NOMO-1 (cell line): ENCODE results near the gene LRRC28.

ENCODE experiments used
- DNase-seq, 2 experiments: peaks; one replicate each; lab custom pipeline; 2025; ENCODE audit not compliant: unreplicated experiment in 2 of 2; lab: John Stamatoyannopoulos, UW

LRRC28 gene

DNA sequence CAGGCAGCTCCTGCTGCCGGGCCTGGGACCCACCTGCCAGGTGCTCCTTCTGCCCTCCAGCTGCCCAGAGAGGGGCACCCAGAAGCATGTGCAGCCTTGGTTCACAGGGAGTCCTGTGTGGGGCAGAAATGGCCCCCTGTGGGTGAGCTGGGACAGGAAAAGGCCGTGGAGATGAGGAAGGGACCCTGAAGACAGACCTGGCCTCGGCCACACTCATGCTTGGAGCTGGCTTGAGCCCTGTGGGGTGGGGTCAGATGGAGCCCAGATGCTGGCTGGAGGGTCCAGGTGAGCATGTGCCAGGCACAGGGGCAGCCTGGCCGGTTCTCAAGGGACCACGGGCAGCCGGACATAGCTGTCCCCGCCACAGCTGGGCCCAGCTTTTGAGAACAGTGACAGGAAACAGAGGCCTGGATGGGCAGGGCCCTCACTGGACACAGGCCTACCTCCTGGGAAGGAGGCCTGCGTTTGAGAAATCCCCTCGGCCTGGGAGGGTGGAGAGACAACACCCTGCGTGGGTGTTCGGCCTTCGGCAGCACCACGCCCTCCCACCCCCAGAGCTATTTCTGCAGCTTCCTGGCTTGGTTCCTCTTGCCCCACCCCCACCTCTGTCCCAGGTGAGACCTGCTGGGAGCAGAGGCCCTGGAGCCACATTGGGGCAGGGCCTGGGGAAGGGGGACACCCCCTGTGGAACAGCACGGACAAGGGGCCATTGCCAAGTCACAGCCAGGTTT lies 181.9 kb downstream of the LRRC28 start:
- no peak for DNase-seq

DNA sequence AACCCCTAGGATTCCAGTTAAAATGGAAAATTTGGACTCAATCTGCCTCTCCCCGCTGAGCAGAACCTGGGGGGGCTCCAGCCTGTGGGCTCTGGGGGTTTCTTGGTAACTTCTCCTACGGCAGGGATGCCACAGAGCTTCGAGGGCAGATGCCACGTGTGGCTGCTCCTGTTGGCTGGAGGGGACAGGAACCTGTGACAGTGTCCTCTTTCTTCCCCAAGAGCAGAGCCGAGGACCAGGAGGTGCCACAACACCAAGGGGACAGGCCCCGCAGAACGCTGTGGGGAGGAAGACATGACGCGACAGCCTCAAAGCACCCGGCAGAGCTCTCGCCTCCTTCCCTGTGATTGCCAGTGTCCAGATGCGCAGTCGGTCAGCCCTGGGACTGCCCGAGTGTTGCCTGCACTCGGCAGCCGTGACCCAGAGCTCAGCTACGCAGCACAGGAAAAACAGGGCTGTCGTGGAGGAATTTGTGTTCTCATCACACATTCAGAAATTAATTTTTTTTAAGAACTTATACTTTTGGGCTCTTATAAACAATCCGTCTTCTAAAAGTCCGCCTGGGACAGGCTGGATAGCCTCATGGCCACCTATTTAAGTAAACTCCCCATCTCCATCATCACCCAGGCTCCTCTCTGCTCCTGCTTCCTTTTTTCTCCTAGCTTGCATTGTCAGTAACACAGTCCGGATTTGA lies 182.6 kb downstream of the LRRC28 start:
- DNase-seq: no peak

DNA sequence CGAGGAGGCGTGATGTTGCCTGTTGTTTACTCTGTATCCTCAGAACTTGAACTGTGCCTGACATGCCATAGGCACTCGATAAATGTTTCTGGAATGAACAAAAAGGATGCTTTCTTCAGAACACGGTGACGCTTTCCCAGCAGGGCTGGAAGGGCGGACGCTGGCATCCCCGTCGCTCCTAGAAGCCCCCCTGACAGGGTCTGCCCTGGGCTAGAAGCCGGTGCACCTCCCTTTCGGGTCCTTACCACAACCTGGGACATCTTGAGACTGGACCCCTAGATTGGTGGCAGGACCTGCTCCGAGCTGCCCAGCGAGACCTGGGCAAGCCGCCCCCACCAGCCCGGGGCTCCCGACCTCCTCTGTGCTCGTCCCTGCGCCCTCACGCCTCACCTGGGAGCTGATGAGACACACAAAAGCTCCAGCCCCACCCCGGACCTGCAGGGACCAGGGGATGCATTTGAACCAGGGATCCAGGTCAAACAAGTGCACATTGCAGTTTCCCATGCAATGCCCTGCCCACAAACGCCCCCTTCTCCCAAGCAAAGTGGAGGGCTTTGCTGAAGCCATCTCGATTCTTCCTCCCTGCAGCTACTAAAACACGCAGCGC lies 183.3 kb downstream of the LRRC28 start:
- DNase-seq: no peak

DNA sequence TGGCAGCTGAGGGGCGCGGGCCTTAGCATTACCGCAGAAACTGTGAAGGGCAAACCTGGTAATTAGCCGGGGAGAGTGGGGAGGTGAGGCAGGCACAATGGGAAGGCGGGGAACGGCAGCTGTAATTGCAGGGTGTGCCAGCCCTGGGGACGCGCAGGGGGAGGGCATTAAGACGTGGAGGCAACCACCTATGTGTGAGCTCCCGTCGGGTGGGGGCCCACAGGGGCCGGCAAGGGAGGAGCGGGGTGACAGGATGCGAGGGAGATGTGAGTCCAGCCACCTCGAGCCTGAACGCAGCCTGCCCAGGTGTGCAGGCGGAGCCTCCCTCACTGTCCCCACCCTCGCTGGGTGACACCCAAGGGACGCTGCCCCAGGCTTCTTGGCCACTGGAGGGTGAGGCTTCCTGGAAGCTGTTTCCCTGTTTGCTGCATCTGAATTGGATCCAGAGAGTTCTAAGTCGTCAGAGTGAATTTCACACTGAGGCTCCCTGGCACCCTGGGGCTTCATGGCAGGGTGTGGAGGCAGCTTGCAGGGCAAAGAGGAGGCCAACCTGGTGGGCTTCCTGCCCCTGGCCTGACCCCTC lies 183.9 kb downstream of the LRRC28 start:
- no peak for DNase-seq

DNA sequence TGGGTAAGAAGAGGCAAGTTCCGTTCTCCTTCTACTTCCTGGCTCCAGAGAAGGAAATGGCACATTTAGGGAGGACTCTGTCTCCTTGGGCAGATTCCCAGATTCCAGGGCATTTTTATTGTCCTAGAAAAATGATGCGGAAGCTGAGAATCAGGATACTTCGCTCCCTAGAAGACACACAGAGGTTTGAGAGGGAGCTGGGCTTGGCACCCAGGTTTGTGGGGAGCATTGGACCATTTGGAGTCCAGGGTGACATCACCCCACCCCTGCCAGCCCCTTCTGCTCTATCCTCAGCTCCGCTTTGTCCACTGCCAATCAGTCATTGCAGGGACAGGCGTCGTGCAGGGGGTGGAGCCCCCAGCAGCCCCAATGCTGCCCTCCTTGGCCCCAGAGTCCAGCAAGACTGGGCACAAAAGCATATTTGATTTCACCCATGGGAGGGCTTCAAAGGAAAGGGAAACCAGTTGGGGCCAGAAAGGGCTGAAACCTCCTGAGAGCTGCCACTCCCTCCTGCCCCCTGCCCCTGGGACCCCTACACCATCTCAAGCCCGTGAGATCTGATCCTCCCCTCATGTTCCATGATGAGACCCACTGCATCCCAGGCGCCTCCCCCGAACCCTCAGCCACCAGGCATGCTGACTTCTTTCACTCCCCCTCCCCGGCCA lies 184.7 kb downstream of the LRRC28 start:
- DNase-seq: no peak

DNA sequence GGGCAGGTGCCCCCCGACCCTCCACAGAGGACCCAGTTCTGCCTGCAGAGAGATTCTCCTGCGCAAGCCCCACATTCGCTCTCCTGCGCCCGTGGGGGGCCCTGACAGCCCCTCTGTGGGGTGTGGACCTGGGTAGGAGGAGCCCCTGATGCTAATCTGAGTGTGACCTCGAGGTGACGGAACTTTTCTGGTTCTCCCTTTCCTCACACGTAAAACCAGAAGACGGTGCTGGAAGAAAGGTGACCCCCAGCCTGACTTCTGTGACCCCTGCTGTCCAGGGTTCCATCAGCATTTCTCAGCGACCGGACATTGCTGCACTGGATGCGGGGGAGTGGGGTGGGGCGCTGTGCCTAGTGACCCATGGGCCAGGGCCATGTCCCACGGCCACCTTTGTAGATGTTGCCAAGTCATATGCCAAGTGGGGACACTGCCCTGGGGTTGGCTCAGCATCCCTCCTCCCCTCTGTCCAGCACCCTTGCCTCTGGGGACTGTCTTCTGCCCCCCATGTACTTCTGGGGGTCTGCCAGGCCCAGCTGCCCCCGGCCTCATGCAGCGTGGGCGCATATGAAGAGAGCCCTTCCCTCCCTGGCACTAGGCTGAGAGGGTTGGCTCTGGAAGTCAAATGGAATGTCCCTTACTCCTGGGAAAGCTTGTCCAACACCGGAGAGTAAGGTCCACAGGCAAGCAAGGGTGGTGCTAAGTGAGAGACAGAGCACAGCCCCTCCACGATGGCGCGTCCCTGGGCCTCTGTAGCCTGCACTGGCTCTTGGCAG lies 185.4 kb downstream of the LRRC28 start:
- no peak for DNase-seq

DNA sequence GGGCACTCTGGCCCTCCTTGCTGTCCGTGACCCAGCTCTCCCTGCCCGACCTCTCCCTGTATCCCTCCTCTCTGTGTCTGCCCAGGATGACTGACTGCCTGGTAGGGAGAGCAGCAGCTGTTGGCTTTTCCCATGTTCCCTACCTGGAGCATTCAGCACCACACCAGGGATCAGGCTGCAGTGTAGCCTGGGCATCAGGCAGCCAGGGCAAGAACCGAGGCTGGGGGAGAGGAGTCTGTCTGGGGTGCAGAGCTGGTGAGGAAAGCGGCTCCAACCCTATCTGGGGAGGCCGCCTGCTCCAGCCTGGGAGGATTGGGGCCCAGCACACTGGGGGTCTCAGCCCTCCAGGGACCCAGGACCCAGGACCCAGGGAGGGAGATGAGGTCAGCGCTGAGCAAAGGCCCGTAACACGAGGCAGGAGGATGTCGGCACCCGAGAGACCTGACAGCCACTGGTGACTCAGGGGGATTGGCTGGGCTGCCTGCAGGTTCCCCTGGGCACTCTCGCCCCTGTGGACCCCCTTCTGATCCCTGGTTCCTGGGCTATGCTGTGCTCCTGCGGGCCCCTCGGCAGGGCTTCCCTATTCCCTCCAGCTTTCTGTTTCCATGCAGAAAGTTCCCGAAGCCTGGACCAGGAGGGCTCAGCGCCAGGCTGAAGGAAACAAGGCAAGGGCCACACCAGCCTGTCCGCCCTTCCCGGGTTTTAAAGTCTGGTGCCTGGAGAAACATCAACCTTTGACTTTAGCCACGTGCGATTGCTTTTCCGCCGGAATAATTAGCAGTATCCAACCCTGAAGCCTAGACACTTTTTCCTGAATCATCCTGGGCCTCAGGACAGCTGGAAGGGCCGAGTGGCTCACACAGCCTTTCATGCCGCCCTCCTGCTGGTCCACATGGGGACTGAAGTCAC lies 186.3 kb downstream of the LRRC28 start:
- no peak for DNase-seq

DNA sequence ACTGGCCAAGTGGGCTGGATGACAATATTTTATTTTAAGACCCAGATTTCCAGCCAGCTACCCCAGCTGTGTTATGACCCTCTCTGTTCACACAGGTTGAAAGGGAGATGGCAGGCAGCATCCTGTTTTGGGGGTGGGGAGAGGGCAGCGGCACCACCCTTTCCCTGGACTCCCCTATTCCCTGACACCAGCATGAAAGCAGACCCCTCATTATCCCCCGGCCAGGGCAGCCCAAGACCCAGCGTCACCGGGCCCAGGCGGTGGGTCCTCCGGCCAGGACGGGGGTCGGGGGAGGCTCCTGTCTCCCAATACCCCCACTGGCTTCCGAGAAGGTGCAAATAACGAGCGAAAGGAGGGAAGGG lies 186.9 kb downstream of the LRRC28 start:
- DNase-seq: no peak

DNA sequence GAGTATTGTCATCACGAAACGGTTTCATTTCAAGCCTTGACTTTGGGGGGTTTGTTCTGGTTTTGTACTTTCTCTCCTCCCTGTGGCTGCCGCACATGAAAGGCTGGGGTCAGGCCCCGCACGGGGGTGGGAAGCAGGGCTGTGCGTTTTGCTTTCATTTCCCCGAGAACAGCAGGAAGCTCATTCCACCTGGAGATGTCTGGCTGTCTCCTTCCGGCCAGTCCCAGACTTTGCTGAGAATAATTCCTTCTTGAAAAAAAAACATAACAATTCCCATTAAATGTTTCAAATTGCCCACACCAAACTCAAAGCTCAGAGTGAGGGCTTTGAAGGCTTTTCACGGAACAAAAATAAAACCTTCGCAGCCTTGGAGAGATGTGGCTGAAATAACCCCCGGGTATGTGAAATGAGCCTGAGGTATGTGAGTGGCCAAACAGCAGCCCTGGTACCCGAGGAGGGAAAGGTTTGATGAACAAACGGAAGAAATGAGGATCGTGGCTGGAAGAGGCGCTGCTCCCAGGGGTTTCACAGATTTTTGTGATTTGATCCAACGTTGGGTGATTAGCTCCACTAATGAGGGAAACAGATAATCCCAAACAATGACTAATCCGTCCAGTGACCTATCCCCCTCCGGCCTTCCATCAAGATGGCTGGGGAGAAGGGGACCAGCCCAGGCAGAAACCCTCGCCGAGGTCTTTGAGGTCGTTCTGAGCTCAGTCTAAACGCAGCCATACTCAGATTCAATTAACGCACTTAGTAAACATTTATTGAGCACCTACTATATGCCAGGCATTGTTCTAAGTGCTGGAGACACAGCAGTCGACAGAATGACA lies 187.6 kb downstream of the LRRC28 start:
- DNase-seq: no peak

DNA sequence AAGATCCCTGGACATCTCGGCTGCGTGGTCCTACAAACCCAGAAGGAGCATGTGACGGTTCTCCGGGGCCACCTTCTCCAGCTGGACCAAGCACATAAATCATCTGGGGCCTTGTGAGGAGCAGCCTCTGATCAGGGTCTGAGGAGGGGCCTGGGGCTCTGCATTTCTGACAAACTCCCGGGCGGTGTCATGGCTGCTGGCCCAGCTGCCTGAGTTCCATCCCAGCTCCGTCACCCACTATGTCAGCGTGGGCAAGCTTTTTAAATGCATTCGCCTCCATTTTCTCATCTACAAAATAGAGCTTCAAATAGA lies 188.2 kb downstream of the LRRC28 start:
- no peak for DNase-seq

DNA sequence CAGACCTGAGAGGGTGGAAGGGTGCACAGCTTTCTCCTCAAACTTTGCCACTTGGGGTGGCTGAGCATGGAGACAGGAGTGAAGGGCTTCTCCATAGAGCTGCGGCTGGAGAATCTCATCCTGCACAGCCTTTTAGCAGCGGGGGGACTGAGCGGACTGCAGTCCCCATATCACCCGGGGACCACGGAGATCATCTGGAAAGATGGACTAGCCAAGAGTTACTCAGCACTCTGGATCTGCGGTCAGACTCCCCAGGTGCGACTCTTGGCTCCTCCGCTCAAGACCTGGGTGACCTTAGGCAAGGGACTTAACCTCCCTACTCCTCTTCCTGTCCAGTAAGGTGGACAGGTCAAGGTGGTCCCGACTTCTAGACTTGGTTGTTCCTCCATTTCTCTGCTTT lies 188.7 kb downstream of the LRRC28 start:
- no peak for DNase-seq
